Measurements from ENCODE around the gene MTHFR. TPM values are rescaled to one million over a fixed set of nuclear protein-coding genes. Genes with fewer than 3 reads are reported as not detected.
"Not testable (repeated sequence)": the region's sequence is repeated elsewhere in the genome, so short reads cannot be mapped to it uniquely, and the experiment has no call there.

MTHFR gene
- polyA plus RNA-seq, 1 of the 3 experiments (the other 2 are of a cell fraction) = 5.3 TPM

- Histone ChIP-seq H3K9me3 (no peaks in the 10 kb centered on the region), H3K4me3 (ENCODE audit: low read depth in 2 of 2, low read length in 1 of 2) (peak overlapping the region; percentile 87 to 96), H3K9me2 (no peaks in the 10 kb centered on the region), H3K36me3 (replicated peaks in 1 of 2; ENCODE audit: control insufficient read depth in 1 of 2, insufficient read depth in 2 of 2, low read length in 1 of 2) (peaks cover 28 to 34% of the 10 kb centered on the region in 2 experiments), H3K79me2 (ENCODE audit: insufficient read depth) (peaks cover 37% of the 10 kb centered on the region), H3F3A (replicated peaks; ENCODE audit: insufficient read depth) (no peaks in the 10 kb centered on the region), H3K4me2 (peak overlapping the region; percentile 100), H3K27ac (ENCODE audit: low read depth in 2 of 2, low read length in 1 of 2) (peak overlapping the region; percentile 79 to 91), H2AFZ (ENCODE audit: low read depth) (peak overlapping the region; percentile 71), H4K20me1 (ENCODE audit: insufficient read depth) (no peaks in the 10 kb centered on the region), H3K4me1 (ENCODE audit: control insufficient read depth in 1 of 2, insufficient read depth in 2 of 2, low read depth in 1 of 2, low read length in 1 of 2) (peaks cover 34 to 35% of the 10 kb centered on the region in 2 experiments; a peak in 3 of 4 replicates), H3K9ac (peak overlapping the region; percentile 89), H3K27me3 (ENCODE audit: insufficient read depth) (no peaks in the 10 kb centered on the region)
- peak; percentile 47 for DNase-seq
- 9% methylated on average over 15 of the region's 17 CpGs for WGBS (ENCODE audit: low lambda C conversion rate)
- ChIA-PET CTCF (no interaction called here), POLR2A (interaction anchor here (0.7 kb wide), 1 partner anchor 18 kb away, joined by 3 read pairs; no protein-coding TSS in a partner anchor)
- TF ChIP-seq ZBTB33 (IDR thresholded peaks at IDR 0.05; ENCODE audit: borderline replicate concordance, low read depth) = no peak
- TF ChIP-seq YY1 (IDR thresholded peaks at IDR 0.05; ENCODE audit: low read depth) = no peak
- TF ChIP-seq NRF1 (IDR thresholded peaks at IDR 0.05; ENCODE audit: low read depth, low read length) = no peak
- TF ChIP-seq RCOR1 (IDR thresholded peaks at IDR 0.05; ENCODE audit: low read length) = no peak
- TF ChIP-seq NFIC (IDR thresholded peaks at IDR 0.05; ENCODE audit: borderline replicate concordance) = 0 out of 2 replicates have a peak, but pooled peaks have one; percentile 9
- 0 out of 4 replicates have a peak, but pooled peaks of 1 of the 2 experiments have one; percentile 5 for TF ChIP-seq EP300 (IDR thresholded peaks at IDR 0.05; ENCODE audit: borderline replicate concordance in 1 of 2, low read depth in 1 of 2, low read length in 1 of 2)
- no peak for TF ChIP-seq MAX (IDR thresholded peaks at IDR 0.05; ENCODE audit: low read depth)
Observed at GRCh38 chr1:11804666-11805421, 920 bp downstream of the MTHFR start.

GRCh38 chr1:11803924-11804665, 1.7 kb downstream of the MTHFR start:
- 0 out of 4 replicates have a peak, but pooled peaks of 1 of the 2 experiments have one; percentile 2 for TF ChIP-seq EP300 (IDR thresholded peaks at IDR 0.05; ENCODE audit: borderline replicate concordance in 1 of 2, low read depth in 1 of 2, low read length in 1 of 2)
- H3K9ac ChIP-seq; DNase-seq; H3K27me3 ChIP-seq (ENCODE audit: insufficient read depth); H3F3A ChIP-seq (replicated peaks; ENCODE audit: insufficient read depth); H2AFZ ChIP-seq (ENCODE audit: low read depth); H3K9me2 ChIP-seq; H3K9me3 ChIP-seq; H4K20me1 ChIP-seq (ENCODE audit: insufficient read depth): not testable (repeated sequence)
- Histone ChIP-seq H3K4me1 (ENCODE audit: control insufficient read depth in 1 of 2, insufficient read depth in 2 of 2, low read depth in 1 of 2, low read length in 1 of 2) (peaks cover 34 to 35% of the 10 kb centered on the region in 2 experiments; a peak in 3 of 4 replicates), H3K36me3 (replicated peaks in 1 of 2; ENCODE audit: control insufficient read depth in 1 of 2, insufficient read depth in 2 of 2, low read length in 1 of 2) (peaks cover 20 to 33% of the 10 kb centered on the region in 2 experiments), H3K27ac (ENCODE audit: low read depth in 2 of 2, low read length in 1 of 2) (peak overlapping the region; percentile 12 to 91; a peak in 3 of 4 replicates), H3K4me3 (ENCODE audit: low read depth in 2 of 2, low read length in 1 of 2) (peak overlapping the region; percentile 87 to 96; a peak in 3 of 4 replicates), H3K4me2 (peak overlapping the region; percentile 100), H3K79me2 (ENCODE audit: insufficient read depth) (peaks cover 30% of the 10 kb centered on the region)
- ChIA-PET POLR2A (interaction anchor here (0.7 to 1.7 kb wide), 5 partner anchors 9 to 104 kb away, joined by 3 to 8 read pairs (median 3); no protein-coding TSS in a partner anchor), CTCF (interaction anchor here (2.0 kb wide), 1 partner anchor 19 kb away, joined by 14 read pairs; no protein-coding TSS in a partner anchor)
- WGBS (ENCODE audit: low lambda C conversion rate) = 82% methylated on average over 9 of the region's 9 CpGs

Data from SK-N-SH (cell line).